HS-5 (cell line): ENCODE measurements around the gene TPM4.
"Not testable (repeated sequence)": the region's sequence is repeated elsewhere in the genome, so short reads cannot be mapped to it uniquely, and the experiment has no call there.

Experiments used
- DNase-seq: peaks from one replicate; pipeline ENCODE4 v3.0.0-alpha.2; 2012; ENCODE audit warnings: low read depth

TPM4 gene

GRCh38 chr19:16098821-16099220 is 22.5 kb downstream of the TPM4 start:
- no peak for DNase-seq

- DNase-seq, result not testable (repeated sequence)
Observed at GRCh38 chr19:16099314-16099965, 23.1 kb downstream of the TPM4 start.

GRCh38 chr19:16100524-16100923 is 24.2 kb downstream of the TPM4 start:
- DNase-seq, result no peak

- no peak for DNase-seq
Observed at GRCh38 chr19:16104722-16105121, 28.4 kb downstream of the TPM4 start.

GRCh38 chr19:16106121-16106520 is 29.8 kb downstream of the TPM4 start:
- DNase-seq, result no peak

GRCh38 chr19:16111160-16111908 is 35.0 kb downstream of the TPM4 start, which contains the start of gene RAB8A:
Gene RAB8A (plus strand): TSS chr19:16111889. CDS start chr19:16111902, 13 bp downstream.
- DNase-seq, result peak; percentile 82

GRCh38 chr19:16111909-16112752 is 35.8 kb downstream of the TPM4 start:
- DNase-seq, result no peak

GRCh38 chr19:16112778-16113177 is 36.5 kb downstream of the TPM4 start:
- DNase-seq, result no peak

- DNase-seq, result no peak
Observed at GRCh38 chr19:16113727-16114126, 37.4 kb downstream of the TPM4 start.

- DNase-seq, result no peak
Observed at GRCh38 chr19:16115301-16116039, 39.2 kb downstream of the TPM4 start.

- DNase-seq, result no peak
Observed at GRCh38 chr19:16116067-16116466, 39.8 kb downstream of the TPM4 start.

GRCh38 chr19:16117594-16118033 is 41.3 kb downstream of the TPM4 start:
- no peak for DNase-seq

- no peak for DNase-seq
Observed at GRCh38 chr19:16118489-16119033, 42.3 kb downstream of the TPM4 start.

- not testable (repeated sequence) for DNase-seq
Observed at GRCh38 chr19:16119075-16119857, 43.0 kb downstream of the TPM4 start.

- no peak for DNase-seq
Observed at GRCh38 chr19:16121141-16121540, 44.8 kb downstream of the TPM4 start.

GRCh38 chr19:16121967-16122366 is 45.7 kb downstream of the TPM4 start:
- DNase-seq, result no peak

GRCh38 chr19:16124953-16125352 is 48.7 kb downstream of the TPM4 start:
- DNase-seq, result no peak

GRCh38 chr19:16125737-16126495 is 49.6 kb downstream of the TPM4 start:
- no peak for DNase-seq

- no peak for DNase-seq
Observed at GRCh38 chr19:16127080-16127479, 50.8 kb downstream of the TPM4 start.

GRCh38 chr19:16127776-16128371 is 51.6 kb downstream of the TPM4 start:
- no peak for DNase-seq
